CD4-positive, alpha-beta T cell treated with Interleukin-1 beta for 1 hour (primary cell): Measurements from ENCODE around the gene LRRC59.
A peak's percentile ranks its signal among the peaks of the same experiment; 100 is the strongest.
"Not testable (repeated sequence)": the region's sequence is repeated elsewhere in the genome, so short reads cannot be mapped to it uniquely, and the experiment has no call there.

Source experiments
- DNase-seq, 2 donors: peaks; one replicate each; pipeline ENCODE4 v3.0.0-alpha.2; 2020 to 2022

The LRRC59 gene

GRCh38 chr17:50424246-50424995 lies 27.1 kb upstream of the LRRC59 start:
- DNase-seq = no peak

DNA sequence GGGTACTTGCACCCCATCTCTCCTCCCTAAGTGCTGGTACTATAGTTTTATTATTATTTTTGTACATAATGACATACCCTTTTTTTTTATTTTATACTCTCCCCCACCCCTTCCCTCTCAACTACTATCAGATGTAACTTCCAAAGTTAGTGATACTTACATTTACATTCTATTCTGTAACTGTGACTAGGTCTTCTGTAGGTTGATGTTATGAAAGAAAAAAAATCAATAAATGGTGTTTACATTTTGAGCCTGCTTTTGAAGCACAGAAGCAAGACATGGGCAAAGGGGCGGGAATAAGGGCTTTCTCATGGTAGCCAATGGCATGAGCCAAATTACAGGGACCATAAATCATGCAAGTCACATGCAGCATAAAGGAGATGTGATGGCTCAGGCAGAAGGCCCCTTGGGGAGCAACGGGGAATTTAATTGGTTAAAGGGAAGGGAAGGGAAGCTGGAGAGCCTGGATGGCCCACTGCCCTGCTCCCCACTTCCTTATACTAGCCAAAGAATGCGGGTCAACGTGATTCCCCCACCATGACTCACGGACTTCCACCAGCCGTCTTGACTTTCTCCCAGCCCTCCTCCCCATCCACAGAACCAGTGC lies 26.3 kb upstream of the LRRC59 start:
- DNase-seq = peak in 1 of 2 donors; percentile 5

DNA sequence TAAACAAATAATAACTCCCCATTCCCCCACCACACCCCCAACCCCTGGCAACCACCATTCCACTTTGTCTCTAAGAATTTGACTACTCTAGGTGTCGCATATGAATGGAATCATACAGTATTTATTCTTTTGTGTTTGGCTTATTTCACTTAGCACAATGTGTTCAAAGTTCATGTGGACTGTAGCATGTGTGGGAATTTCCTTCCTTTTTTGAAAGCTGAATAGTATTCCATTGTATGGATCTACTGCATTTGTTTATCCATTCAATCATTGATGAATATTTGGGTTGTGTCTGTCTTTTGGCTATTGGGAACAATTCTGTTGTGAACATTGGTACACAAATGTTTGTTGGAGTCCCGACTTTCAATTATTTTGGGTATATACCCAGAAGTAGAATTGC lies 25.4 kb upstream of the LRRC59 start:
- no peak for DNase-seq

DNA sequence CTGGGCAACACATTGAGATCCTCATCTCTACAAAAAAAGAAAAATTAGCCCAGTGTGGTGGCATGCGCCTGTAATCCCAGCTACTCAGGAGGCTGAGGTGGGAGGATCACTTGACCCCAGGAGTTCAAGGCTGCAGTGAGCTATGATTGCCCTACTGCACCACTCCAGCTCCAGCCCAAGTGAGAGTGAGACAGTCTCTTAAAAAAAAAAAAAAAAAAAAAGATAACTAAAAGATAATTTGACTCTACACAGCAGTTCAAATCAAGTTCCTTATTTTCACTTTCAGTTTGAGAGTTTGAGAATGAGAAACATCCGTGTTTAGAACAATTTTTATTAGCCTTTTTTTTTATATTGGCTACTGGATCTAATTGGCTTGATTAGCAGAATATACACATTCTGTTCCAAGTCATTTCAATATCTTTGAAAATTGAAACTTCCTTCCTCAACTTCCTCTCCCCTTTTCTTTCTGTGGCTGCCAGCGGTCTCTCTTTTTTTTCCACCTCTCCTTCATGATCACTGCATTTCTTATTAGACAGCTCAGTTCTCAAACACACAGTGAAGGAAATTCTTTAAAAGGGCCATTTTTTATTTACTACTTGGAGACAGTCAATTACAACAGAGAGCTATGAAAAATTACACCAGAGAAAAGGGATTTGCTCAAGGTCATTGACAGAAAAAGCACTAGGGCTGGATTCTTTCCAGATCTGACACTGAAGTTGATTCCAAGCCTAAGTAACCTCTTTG lies 24.2 kb upstream of the LRRC59 start:
- DNase-seq = peak in 1 of 2 donors; percentile 21

GRCh38 chr17:50420419-50421112 lies 23.2 kb upstream of the LRRC59 start:
- DNase-seq = no peak

GRCh38 chr17:50419577-50419976 lies 22.3 kb upstream of the LRRC59 start:
- not testable (repeated sequence) for DNase-seq

GRCh38 chr17:50414808-50415207 lies 17.5 kb upstream of the LRRC59 start:
- no peak for DNase-seq

- DNase-seq = no peak
Measured at GRCh38 chr17:50412188-50412732, 14.9 kb upstream of the LRRC59 start.

- DNase-seq = no peak
Measured at GRCh38 chr17:50407921-50408320, 10.6 kb upstream of the LRRC59 start.

DNA sequence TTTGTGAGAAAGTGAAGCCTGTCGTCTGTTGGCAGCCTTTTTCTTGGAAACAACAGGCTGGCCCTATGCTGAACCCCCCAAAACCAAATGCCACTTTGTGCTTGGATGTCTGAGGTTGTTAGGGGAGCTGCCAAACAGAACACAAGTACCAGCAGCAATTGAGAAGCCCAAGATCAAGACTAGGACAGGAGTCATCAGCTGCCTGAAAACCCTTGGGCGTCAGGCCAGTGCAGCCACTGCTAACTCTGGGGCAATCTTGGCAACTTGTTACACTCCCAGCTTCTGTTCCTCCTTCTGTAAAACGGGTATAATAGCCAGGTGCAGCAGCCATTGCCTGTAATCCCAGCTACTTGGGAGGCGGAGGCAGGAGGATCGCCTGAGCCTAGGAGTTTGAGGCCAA lies 9.3 kb upstream of the LRRC59 start:
- no peak for DNase-seq

- DNase-seq = not testable (repeated sequence)
Measured at GRCh38 chr17:50405351-50405750, 8.0 kb upstream of the LRRC59 start.

DNA sequence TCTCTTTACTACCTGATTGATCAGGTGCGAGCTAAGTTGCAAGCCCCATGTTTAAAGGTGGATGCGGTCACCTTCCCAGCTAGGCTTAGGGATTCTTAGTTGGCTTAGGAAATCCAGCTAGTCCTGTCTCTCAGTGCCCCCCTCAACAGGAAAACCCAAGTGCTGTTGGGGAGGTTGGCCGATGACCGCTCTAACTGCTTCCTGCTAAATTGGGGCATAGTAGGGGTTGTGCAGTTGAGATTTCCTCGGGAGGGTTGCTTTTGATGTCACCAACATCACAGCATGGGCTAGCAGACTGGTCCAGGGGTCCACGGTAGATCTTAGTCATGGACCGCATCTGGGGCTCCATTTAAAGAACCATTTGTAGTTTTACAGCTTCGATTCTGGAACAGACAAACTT lies 2.3 kb upstream of the LRRC59 start:
- DNase-seq = not testable (repeated sequence)

DNA sequence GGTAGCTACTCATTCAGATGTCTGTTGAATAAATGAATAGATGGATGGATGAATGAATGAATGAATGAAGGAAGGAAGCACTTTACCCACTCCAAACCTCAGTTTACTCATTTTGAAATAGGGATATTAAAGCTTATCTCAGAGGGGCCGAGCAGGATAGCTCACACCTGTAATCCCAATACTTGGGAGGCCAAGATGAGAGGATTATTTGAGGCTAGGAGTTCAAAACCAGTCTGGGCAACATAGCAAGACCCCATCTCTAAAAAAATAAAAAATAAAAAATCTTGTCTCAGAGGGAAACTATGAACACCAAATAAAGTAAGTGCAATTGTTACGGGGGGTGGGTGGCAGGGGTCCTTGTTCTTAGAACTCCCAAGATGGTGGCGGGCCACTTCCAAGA lies 1.3 kb upstream of the LRRC59 start:
- not testable (repeated sequence) for DNase-seq

- no peak for DNase-seq
Measured at GRCh38 chr17:50397919-50398285, 579 bp upstream of the LRRC59 start.

- DNase-seq = peak in 1 of 2 donors; percentile 8
Measured at GRCh38 chr17:50396261-50397110, 837 bp downstream of the LRRC59 start.

DNA sequence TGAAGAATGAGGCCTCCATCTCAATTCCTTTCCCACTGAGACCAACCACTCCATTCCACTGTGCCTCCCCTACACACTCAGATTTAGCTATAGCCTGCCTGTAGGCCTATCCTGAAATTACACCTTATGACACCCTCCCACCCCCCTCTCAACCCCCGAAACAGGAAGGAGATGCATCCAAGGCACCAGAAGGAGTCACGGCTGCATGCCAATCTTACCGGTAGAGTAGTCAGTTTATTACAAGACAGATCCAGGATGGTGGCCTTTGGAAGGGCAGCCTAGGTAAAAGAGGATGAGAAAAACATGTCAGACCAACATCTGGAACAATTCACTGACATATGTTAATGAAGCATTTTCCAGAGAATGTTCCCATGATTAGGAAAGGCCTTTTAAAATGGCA lies 2.6 kb downstream of the LRRC59 start:
- no peak for DNase-seq

- DNase-seq = no peak
Measured at GRCh38 chr17:50393700-50394099, 3.6 kb downstream of the LRRC59 start.

- DNase-seq = no peak
Measured at GRCh38 chr17:50392621-50393020, 4.7 kb downstream of the LRRC59 start.

- DNase-seq = no peak
Measured at GRCh38 chr17:50389534-50389933, 7.8 kb downstream of the LRRC59 start.

- DNase-seq = no peak
Measured at GRCh38 chr17:50388728-50389127, 8.6 kb downstream of the LRRC59 start.

- no peak for DNase-seq
Measured at GRCh38 chr17:50386510-50386909, 10.8 kb downstream of the LRRC59 start.

DNA sequence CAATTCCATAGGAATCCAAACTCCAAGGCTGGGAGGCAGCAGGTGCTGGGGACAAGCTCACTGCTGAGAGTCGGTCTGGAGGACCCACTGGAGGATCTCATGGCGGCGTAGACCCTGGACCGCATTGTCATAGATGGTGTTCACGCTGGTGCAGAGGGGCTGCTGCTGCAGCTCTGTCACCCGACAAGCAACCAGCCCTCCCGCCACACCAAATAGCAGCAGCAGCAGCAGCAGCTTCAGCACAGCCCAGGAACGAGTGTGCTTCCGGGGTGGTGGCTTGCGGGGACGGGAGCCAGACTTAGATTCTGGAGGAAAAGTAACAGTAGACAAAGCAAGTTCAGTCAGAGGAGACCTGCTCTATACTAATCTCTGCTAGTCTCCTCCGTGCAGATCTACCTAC lies 14.4 kb downstream of the LRRC59 start:
- no peak for DNase-seq
